GM15510 (cell line): Measurements from ENCODE around the gene SPIB.

ENCODE experiments used
- POLR2A ChIP-seq: IDR thresholded peaks from 3 replicates; pipeline ENCODE4 v1.6.1; 2011; ENCODE audit warnings: borderline replicate concordance; ENCODE audit not compliant: insufficient read length; ENCODE audit errors: extremely low read depth

Gene SPIB

GRCh38 chr19:50478901-50479715 is 60.4 kb downstream of the SPIB start:
- no peak for TF ChIP-seq POLR2A

DNA sequence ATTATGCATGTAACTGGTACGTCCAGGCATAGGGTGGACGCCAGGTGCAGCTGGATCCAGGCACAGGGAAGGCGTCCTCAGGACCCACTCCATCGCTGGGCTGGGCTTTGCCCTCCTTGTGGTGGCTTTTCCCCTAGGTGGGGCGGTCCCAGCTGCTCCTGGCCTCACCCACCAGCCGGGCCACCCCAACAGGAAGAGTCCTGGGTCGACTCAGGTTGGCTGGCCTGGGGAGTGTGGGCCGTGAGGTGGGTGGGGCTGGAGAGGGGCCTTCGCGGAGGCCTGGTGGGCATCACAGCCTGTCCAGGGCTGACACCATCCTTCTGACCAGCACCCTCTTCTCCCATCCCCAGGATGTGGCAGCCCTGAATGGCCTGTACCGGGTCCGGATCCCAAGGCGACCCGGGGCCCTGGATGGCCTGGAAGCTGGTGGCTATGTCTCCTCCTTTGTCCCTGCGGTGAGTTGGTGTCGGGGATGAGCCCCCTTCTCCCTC is 61.1 kb downstream of the SPIB start:
- no peak for TF ChIP-seq POLR2A

DNA sequence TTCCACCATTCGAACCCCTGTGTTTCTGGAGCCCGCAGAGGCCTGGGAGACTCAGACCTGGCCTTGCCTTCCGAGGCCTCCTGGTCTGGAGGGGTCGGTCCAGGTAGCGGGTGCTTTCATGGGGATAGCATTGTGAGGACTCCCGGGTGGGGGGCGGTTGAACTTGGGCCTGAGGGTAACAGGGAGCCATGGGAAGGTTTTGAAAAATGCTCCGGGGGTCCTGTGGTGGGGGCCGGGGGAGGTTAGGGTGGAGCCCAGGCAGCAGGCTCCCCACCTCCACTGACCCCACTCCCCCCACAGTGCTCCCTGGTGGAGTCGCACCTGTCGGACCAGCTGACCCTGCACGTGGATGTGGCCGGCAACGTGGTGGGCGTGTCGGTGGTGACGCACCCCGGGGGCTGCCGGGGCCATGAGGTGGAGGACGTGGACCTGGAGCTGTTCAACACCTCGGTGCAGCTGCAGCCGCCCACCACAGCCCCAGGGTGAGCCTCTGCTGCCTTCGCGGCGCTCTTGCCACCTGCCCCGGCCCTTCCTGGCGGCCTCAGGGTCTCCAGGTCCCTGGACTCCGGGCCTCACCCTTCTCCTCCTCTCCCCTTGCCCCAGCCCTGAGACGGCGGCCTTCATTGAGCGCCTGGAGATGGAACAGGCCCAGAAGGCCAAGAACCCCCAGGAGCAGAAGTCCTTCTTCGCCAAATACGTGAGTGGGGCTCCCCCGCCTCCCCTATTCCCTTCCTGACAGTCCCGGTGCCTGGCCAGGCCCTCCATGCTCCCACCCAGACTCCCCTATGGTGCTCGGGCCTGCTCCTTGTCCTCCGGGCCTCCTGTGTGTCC is 61.8 kb downstream of the SPIB start:
- TF ChIP-seq POLR2A = no peak
